Measurements from ENCODE around the gene AHR. TPM values are rescaled to one million over a fixed set of nuclear protein-coding genes. Genes with fewer than 3 reads are reported as not detected.
A peak's percentile ranks its signal among the peaks of the same experiment; 100 is the strongest.

The AHR gene
- polyA plus RNA-seq, 1 donor = 37.9 TPM

DNA sequence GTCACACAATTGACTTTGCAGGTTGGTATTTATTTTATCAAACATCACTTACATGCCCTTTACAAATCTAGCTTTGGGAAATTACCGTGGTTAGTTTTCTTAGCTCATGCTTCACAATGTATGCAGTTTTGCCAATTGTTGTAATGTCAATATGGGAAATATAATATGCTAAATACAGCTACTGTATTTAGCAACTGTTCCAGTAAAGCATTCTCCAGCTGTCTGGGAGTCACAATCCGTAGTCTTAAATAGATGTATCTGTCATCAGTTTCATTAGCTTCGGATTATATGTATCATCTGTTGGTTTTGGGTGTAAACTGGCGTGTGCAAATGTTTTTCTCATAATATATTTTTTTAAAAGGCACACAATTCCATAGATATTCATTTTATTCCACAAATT, 19.4 kb upstream of the AHR start:
- WGBS (ENCODE audit: insufficient coverage, low lambda C conversion rate) = 79% methylated on average over 2 of the region's 4 CpGs
- H3K4me1 ChIP-seq (ENCODE audit: control insufficient read depth, insufficient read depth, low read length) = no peaks in the 10 kb centered on the region
- no peak for DNase-seq

GRCh38 chr7:17289074-17289645, 9.3 kb upstream of the AHR start:
- Histone ChIP-seq H3K4me3 (ENCODE audit: low read length) (no peak overlapping the region), H3K9me3 (ENCODE audit: control insufficient read depth, low read depth, low read length) (no peaks in the 10 kb centered on the region), H3K27me3 (ENCODE audit: control insufficient read depth, insufficient read depth, low read length) (no peaks in the 10 kb centered on the region), H3K4me1 (ENCODE audit: control insufficient read depth, insufficient read depth, low read length) (no peaks in the 10 kb centered on the region), H3K27ac (ENCODE audit: low read length) (no peak overlapping the region), H3K36me3 (ENCODE audit: control insufficient read depth, insufficient read depth, low read length) (no peaks in the 10 kb centered on the region)
- no peak for DNase-seq

More for the DNA sequence above, 19.4 kb upstream of the AHR start:
- Histone ChIP-seq H3K4me3 (ENCODE audit: low read length) (no peak overlapping the region), H3K27ac (ENCODE audit: low read length) (no peak overlapping the region), H3K27me3 (ENCODE audit: control insufficient read depth, insufficient read depth, low read length) (no peaks in the 10 kb centered on the region), H3K36me3 (ENCODE audit: control insufficient read depth, insufficient read depth, low read length) (no peaks in the 10 kb centered on the region), H3K9me3 (ENCODE audit: control insufficient read depth, low read depth, low read length) (no peaks in the 10 kb centered on the region)

DNA sequence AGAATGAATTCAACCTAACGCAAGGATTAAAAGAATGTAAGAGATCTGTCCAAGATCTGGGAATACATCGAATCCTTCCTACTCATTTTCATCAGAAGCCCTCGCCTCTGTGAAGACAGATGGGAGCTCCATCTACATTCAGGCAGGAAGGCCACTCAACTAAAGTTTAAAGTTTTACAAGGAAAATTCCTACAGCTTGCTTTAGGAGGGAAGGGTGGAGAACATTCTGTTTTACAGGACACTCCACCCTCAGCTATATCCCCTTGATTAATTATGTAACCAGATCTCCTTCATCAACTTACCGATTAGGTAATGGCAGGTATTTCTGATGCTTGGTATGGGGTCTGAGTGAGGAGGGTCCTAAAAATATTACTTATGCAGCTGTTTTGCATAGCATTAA, 5.6 kb upstream of the AHR start:
- no CpG with 5 or more reads among the region's 4 CpGs for WGBS (ENCODE audit: insufficient coverage, low lambda C conversion rate)

GRCh38 chr7:17293481-17293880, 5.0 kb upstream of the AHR start:
- Histone ChIP-seq H3K9me3 (ENCODE audit: control insufficient read depth, low read depth, low read length) (no peaks in the 10 kb centered on the region), H3K4me3 (ENCODE audit: low read length) (no peak overlapping the region), H3K36me3 (ENCODE audit: control insufficient read depth, insufficient read depth, low read length) (no peaks in the 10 kb centered on the region), H3K27ac (ENCODE audit: low read length) (no peak overlapping the region), H3K27me3 (ENCODE audit: control insufficient read depth, insufficient read depth, low read length) (no peaks in the 10 kb centered on the region), H3K4me1 (ENCODE audit: control insufficient read depth, insufficient read depth, low read length) (peaks cover 2% of the 10 kb centered on the region)
- no peak for DNase-seq
- 94% methylated on average over 2 of the region's 2 CpGs for WGBS (ENCODE audit: insufficient coverage, low lambda C conversion rate)

More for the DNA sequence above, 5.6 kb upstream of the AHR start:
- DNase-seq = no peak
- Histone ChIP-seq H3K27me3 (ENCODE audit: control insufficient read depth, insufficient read depth, low read length) (no peaks in the 10 kb centered on the region), H3K4me3 (ENCODE audit: low read length) (no peak overlapping the region), H3K36me3 (ENCODE audit: control insufficient read depth, insufficient read depth, low read length) (no peaks in the 10 kb centered on the region), H3K9me3 (ENCODE audit: control insufficient read depth, low read depth, low read length) (no peaks in the 10 kb centered on the region), H3K4me1 (ENCODE audit: control insufficient read depth, insufficient read depth, low read length) (no peaks in the 10 kb centered on the region), H3K27ac (ENCODE audit: low read length) (no peak overlapping the region)

DNA sequence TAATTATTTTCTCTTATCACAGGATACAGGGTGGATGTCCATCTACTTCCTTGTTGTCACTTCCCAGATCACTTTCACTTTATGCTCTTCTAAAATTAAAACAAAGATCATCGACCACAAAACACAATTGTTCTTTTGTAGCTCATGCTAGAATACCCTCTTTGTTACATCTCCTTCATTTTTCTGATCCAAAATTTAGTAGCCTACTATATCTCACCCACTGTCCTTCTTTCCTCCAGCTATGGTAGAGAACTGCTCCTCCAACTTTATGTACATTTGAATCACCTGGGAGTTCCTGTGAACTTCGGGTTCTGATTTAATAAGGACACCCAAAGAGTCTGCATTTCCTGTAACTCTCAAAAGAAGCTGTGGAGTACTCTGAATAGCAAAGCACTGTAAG, 1.2 kb upstream of the AHR start:
- H3K27ac ChIP-seq (ENCODE audit: low read length) = no peak overlapping the region
- DNase-seq = no peak
- H3K4me3 ChIP-seq (ENCODE audit: low read length) = no peak overlapping the region
- H3K4me1 ChIP-seq (ENCODE audit: control insufficient read depth, insufficient read depth, low read length) = peaks cover 4% of the 10 kb centered on the region
- H3K27me3 ChIP-seq (ENCODE audit: control insufficient read depth, insufficient read depth, low read length) = no peaks in the 10 kb centered on the region
- 63% methylated on average over 2 of the region's 2 CpGs for WGBS (ENCODE audit: insufficient coverage, low lambda C conversion rate)
- no peaks in the 10 kb centered on the region for H3K36me3 ChIP-seq (ENCODE audit: control insufficient read depth, insufficient read depth, low read length)
- H3K9me3 ChIP-seq (ENCODE audit: control insufficient read depth, low read depth, low read length) = no peaks in the 10 kb centered on the region

GRCh38 chr7:17298840-17299482, 509 bp downstream of the AHR start:
- no CpG with 5 or more reads among the region's 81 CpGs for WGBS (ENCODE audit: insufficient coverage, low lambda C conversion rate)
- H3K4me3 ChIP-seq (ENCODE audit: low read length) = peak overlapping the region; percentile 82
- peak in 1 of 2 donors; percentile 26 for DNase-seq

DNA sequence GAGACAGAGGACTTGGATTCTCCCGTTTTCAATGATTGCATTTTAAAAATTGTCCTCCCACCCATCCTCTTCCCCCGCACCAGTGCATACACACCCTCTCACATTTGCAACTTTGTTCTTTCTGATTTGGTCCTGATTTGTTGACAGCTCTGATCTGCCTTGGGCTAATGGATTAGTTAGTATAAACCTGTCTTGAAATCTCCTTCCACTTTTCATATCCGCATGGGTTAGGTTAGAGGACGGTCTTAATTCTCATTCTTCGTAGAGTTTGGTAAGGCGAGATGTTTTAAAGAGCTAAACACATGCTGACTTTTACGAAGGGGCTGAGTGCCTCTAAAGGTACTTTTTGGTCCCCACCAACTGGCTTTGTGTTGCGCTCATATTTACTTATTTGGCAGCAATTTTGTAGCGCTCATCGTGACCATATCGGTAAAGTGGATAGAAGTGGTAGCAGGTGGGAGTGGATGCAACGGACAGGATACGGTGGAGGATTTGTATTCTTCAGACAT, 1.1 kb downstream of the AHR start:
- H3K27me3 ChIP-seq (ENCODE audit: control insufficient read depth, insufficient read depth, low read length) = no peaks in the 10 kb centered on the region
- DNase-seq = peak in 1 of 2 donors; percentile 67
- H3K27ac ChIP-seq (ENCODE audit: low read length) = peak overlapping the region; percentile 94
- H3K36me3 ChIP-seq (ENCODE audit: control insufficient read depth, insufficient read depth, low read length) = no peaks in the 10 kb centered on the region
- peak overlapping the region; percentile 82 for H3K4me3 ChIP-seq (ENCODE audit: low read length)
- H3K4me1 ChIP-seq (ENCODE audit: control insufficient read depth, insufficient read depth, low read length) = peaks cover 4% of the 10 kb centered on the region
- WGBS (ENCODE audit: insufficient coverage, low lambda C conversion rate) = no CpG with 5 or more reads among the region's 13 CpGs
- no peaks in the 10 kb centered on the region for H3K9me3 ChIP-seq (ENCODE audit: control insufficient read depth, low read depth, low read length)

More at GRCh38 chr7:17298840-17299482, 509 bp downstream of the AHR start:
- H3K9me3 ChIP-seq (ENCODE audit: control insufficient read depth, low read depth, low read length) = no peaks in the 10 kb centered on the region
- H3K27me3 ChIP-seq (ENCODE audit: control insufficient read depth, insufficient read depth, low read length) = no peaks in the 10 kb centered on the region
- H3K4me1 ChIP-seq (ENCODE audit: control insufficient read depth, insufficient read depth, low read length) = peaks cover 4% of the 10 kb centered on the region
- H3K27ac ChIP-seq (ENCODE audit: low read length) = peak overlapping the region; percentile 94
- H3K36me3 ChIP-seq (ENCODE audit: control insufficient read depth, insufficient read depth, low read length) = no peaks in the 10 kb centered on the region

DNA sequence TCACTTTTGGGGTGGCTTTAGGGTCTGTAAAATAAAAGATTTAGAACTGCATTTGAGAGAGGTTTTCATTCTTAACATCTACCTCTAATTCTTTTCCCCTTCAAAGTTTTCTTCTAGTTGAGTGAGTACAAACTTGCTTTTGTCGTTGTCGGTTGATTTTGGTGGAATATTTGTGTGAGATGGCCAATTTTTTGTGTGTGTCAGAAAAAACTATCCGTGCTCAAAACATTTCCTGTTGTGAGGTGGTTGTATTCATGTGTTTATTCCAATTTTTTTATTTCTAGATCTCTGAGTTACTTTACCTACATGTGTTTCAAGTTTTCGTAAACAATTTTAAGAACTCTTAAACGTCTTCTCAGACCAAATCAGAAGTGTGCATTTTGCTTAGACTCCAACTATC, 1.6 kb downstream of the AHR start:
- Histone ChIP-seq H3K27me3 (ENCODE audit: control insufficient read depth, insufficient read depth, low read length) (no peaks in the 10 kb centered on the region), H3K9me3 (ENCODE audit: control insufficient read depth, low read depth, low read length) (no peaks in the 10 kb centered on the region), H3K27ac (ENCODE audit: low read length) (peak overlapping the region; percentile 94), H3K4me3 (ENCODE audit: low read length) (peak overlapping the region; percentile 82), H3K4me1 (ENCODE audit: control insufficient read depth, insufficient read depth, low read length) (peaks cover 4% of the 10 kb centered on the region), H3K36me3 (ENCODE audit: control insufficient read depth, insufficient read depth, low read length) (no peaks in the 10 kb centered on the region)
- no peak for DNase-seq
- 14% methylated on average over 4 of the region's 5 CpGs for WGBS (ENCODE audit: insufficient coverage, low lambda C conversion rate)

DNA sequence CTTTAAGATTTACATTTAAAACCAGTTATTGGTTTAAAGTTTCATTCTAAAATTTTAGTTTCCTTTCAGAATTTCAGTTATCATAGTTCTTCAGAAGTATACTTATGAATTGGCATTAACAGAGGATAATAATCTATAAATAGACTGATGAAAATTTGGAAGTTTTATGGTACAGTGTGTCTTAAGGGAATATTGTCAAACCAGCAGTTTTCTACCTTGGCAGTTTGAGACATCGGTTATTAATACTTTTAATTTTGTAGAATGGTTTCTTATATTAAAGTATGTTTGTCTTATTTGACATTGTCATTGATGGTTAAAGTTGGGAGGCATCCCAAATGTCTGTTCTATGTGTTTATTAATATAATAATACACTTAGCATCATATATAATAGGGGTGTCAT, 2.0 kb downstream of the AHR start:
- no CpG with 5 or more reads among the region's 1 CpG for WGBS (ENCODE audit: insufficient coverage, low lambda C conversion rate)
- no peak for DNase-seq
- H3K4me3 ChIP-seq (ENCODE audit: low read length) = peak overlapping the region; percentile 82
- H3K27ac ChIP-seq (ENCODE audit: low read length) = peak overlapping the region; percentile 13
- H3K4me1 ChIP-seq (ENCODE audit: control insufficient read depth, insufficient read depth, low read length) = peaks cover 4% of the 10 kb centered on the region
- no peaks in the 10 kb centered on the region for H3K27me3 ChIP-seq (ENCODE audit: control insufficient read depth, insufficient read depth, low read length)
- no peaks in the 10 kb centered on the region for H3K9me3 ChIP-seq (ENCODE audit: control insufficient read depth, low read depth, low read length)
- no peaks in the 10 kb centered on the region for H3K36me3 ChIP-seq (ENCODE audit: control insufficient read depth, insufficient read depth, low read length)

GRCh38 chr7:17301471-17302456, 3.3 kb downstream of the AHR start:
- H3K36me3 ChIP-seq (ENCODE audit: control insufficient read depth, insufficient read depth, low read length) = no peaks in the 10 kb centered on the region
- H3K27me3 ChIP-seq (ENCODE audit: control insufficient read depth, insufficient read depth, low read length) = no peaks in the 10 kb centered on the region
- peaks cover 4% of the 10 kb centered on the region for H3K4me1 ChIP-seq (ENCODE audit: control insufficient read depth, insufficient read depth, low read length)
- no peaks in the 10 kb centered on the region for H3K9me3 ChIP-seq (ENCODE audit: control insufficient read depth, low read depth, low read length)
- H3K27ac ChIP-seq (ENCODE audit: low read length) = no peak overlapping the region
- 37% methylated on average over 2 of the region's 2 CpGs for WGBS (ENCODE audit: insufficient coverage, low lambda C conversion rate)
- H3K4me3 ChIP-seq (ENCODE audit: low read length) = peak overlapping the region; percentile 14
- DNase-seq = peak in 1 of 2 donors; percentile 37
